ENCODE measurements around the gene ZNF385B. TPM values are rescaled to one million over a fixed set of nuclear protein-coding genes. Genes with fewer than 3 reads are reported as not detected.

Gene ZNF385B
- total RNA-seq (10 to 100 TPM; 47.3 to 70.8 TPM), polyA plus RNA-seq (10 to 100 TPM; 13.5 to 43.2 TPM)
- long read RNA-seq, donor 1: 0 reads
- long read RNA-seq, donor 2: 0 reads
- long read RNA-seq, donor 3, partial matches to known transcripts: 0 of 1 reads
- long read RNA-seq, donor 3, other reads (novel, unspliced or antisense): 0 of 1 reads
- long read RNA-seq, donor 4: 0 reads
- long read RNA-seq, donor 5, partial matches to known transcripts: 0 of 2 reads
- long read RNA-seq, donor 5, other reads (novel, unspliced or antisense): 0 of 2 reads

DNA sequence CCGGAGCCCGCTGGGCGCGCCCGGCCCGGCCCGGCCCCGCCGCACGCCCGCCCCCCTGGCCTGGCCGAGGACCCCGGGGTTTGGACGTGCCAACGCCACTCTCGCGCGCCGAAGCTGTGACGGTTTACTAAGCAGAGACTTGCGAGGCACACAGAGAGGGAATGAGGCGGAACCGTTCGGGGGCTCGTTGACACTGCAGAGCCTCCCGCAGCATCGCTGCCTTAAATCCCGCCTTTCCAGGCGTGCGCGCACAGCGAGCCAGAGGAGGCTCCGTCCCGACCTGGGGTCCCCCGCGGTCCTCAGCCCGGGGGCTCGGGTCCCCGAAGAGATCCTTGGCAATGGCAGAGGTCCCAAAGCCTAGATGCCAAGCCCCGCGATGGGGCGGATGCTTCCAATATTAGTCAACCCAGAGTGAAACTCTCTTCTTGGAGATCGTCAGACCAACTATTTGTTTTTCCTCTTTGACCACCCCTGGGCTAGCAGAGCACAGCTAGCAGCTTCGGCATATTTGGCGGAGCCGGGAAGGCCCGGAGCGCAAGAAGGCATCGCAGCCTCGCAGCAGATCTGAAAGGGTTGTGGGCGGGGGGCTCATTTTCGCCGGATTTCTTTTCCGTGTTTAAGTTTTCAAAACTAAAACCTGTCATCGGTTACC, at the start of gene ZNF385B:
TSS of gene ZNF385B (minus strand) at position 197 of the 652 bp plus-strand sequence.
- H3K4me1 ChIP-seq (ENCODE audit: control insufficient read depth in 5 of 5, insufficient read depth in 5 of 5, low read length in 5 of 5): peaks cover 0 to 18% (median 3%) of the 10 kb centered on the region in 5 donors
- peak within 1 kb of the TSS in 1 of 2 donors; percentile 19 for H3K9ac ChIP-seq (ENCODE audit: insufficient read depth in 1 of 2, low read length in 2 of 2)
- WGBS, 2 donors: 1 to 2% methylated on average over 49 to 55 of the region's 55 CpGs
- peaks cover 0 to 65% (median 56%) of the 10 kb centered on the region in 3 donors for H3K27me3 ChIP-seq (ENCODE audit: control insufficient read depth in 3 of 3, insufficient read depth in 3 of 3, low read length in 2 of 3)
- H3K27ac ChIP-seq (ENCODE audit: low read depth in 1 of 2, low read length in 1 of 2): peak within 1 kb of the TSS in 1 of 2 donors; percentile 37
- no peak for TF ChIP-seq CTCF (IDR thresholded peaks at IDR 0.05; ENCODE audit: control extremely low read depth, extremely low read depth)
- H3K9me3 ChIP-seq (ENCODE audit: control insufficient read depth in 4 of 4, insufficient read depth in 3 of 4, low read length in 3 of 4): no peaks in the 10 kb centered on the region
- no peaks in the 10 kb centered on the region for H3K36me3 ChIP-seq (ENCODE audit: control insufficient read depth in 4 of 4, insufficient read depth in 4 of 4, low read length in 4 of 4)
- DNase-seq (peak; percentile 50 to 53 (median 51)), ATAC-seq (ENCODE audit: insufficient read depth, low FRiP score) (no peak)
- peak within 1 kb of the TSS; percentile 49 for H3K4me3 ChIP-seq

- Histone ChIP-seq H3K9ac (ENCODE audit: insufficient read depth in 1 of 2, low read length in 2 of 2) (no peak overlapping the region), H3K27me3 (ENCODE audit: control insufficient read depth in 3 of 3, insufficient read depth in 3 of 3, low read length in 2 of 3) (no peaks in the 10 kb centered on the region), H3K36me3 (ENCODE audit: control insufficient read depth in 4 of 4, insufficient read depth in 4 of 4, low read length in 4 of 4) (no peaks in the 10 kb centered on the region), H3K9me3 (ENCODE audit: control insufficient read depth in 4 of 4, insufficient read depth in 3 of 4, low read length in 3 of 4) (no peaks in the 10 kb centered on the region), H3K4me1 (ENCODE audit: control insufficient read depth in 5 of 5, insufficient read depth in 5 of 5, low read length in 5 of 5) (no peaks in the 10 kb centered on the region), H3K27ac (ENCODE audit: low read depth in 1 of 2, low read length in 1 of 2) (no peak overlapping the region), H3K4me3 (no peak overlapping the region)
- ATAC-seq (ENCODE audit: insufficient read depth, low FRiP score) (no peak), DNase-seq (no peak)
- TF ChIP-seq CTCF (IDR thresholded peaks at IDR 0.05; ENCODE audit: control extremely low read depth, extremely low read depth): no peak
- WGBS, 2 donors: 76 to 83% methylated on average over 3 of the region's 3 CpGs
Observed at GRCh38 chr2:179910735-179911113, 49.3 kb upstream of the ZNF385B start.

GRCh38 chr2:179909845-179910734, 48.7 kb upstream of the ZNF385B start:
- no peaks in the 10 kb centered on the region for H3K4me1 ChIP-seq (ENCODE audit: control insufficient read depth in 5 of 5, insufficient read depth in 5 of 5, low read length in 5 of 5)
- no peak overlapping the region for H3K27ac ChIP-seq (ENCODE audit: low read depth in 1 of 2, low read length in 1 of 2)
- WGBS, 2 donors: 72 to 79% methylated on average over 6 of the region's 6 CpGs
- H3K36me3 ChIP-seq (ENCODE audit: control insufficient read depth in 4 of 4, insufficient read depth in 4 of 4, low read length in 4 of 4): no peaks in the 10 kb centered on the region
- no peak for DNase-seq
- ATAC-seq (ENCODE audit: insufficient read depth, low FRiP score): no peak
- H3K9me3 ChIP-seq (ENCODE audit: control insufficient read depth in 4 of 4, insufficient read depth in 3 of 4, low read length in 3 of 4): no peaks in the 10 kb centered on the region
- no peak overlapping the region for H3K4me3 ChIP-seq
- no peak for TF ChIP-seq CTCF (IDR thresholded peaks at IDR 0.05; ENCODE audit: control extremely low read depth, extremely low read depth)
- H3K9ac ChIP-seq (ENCODE audit: insufficient read depth in 1 of 2, low read length in 2 of 2): no peak overlapping the region
- H3K27me3 ChIP-seq (ENCODE audit: control insufficient read depth in 3 of 3, insufficient read depth in 3 of 3, low read length in 2 of 3): no peaks in the 10 kb centered on the region

Data from lung (tissue), 16 donors.